SU-DHL-6 (cell line): ENCODE measurements around the gene ZFHX2.

Experiments used
- H2AFZ ChIP-seq: fragments of 200-600 bp; sonication (generic); 2 replicates; pipeline ENCODE4 v1.6.1; 2014; ENCODE audit warnings: low read depth, mild to moderate bottlenecking, moderate library complexity, mixed read lengths, antibody characterized with exemption, low read length; ENCODE audit not compliant: severe bottlenecking
- H3F3A ChIP-seq: fragments of 200-600 bp; shearing (Covaris generic); 2 replicates; pipeline ENCODE4 v1.6.0; 2016; ENCODE audit warnings: antibody characterized with exemption, mild to moderate bottlenecking; ENCODE audit not compliant: insufficient read depth
- H3K27ac ChIP-seq: fragments of 200-600 bp; sonication (generic); 2 replicates; pipeline ENCODE4 v1.5.1; 2016; ENCODE audit warnings: low read depth, mild to moderate bottlenecking, low read length, moderate library complexity, mixed read lengths
- H3K27me3 ChIP-seq: fragments of 200-600 bp; sonication (generic), shearing (Covaris generic); 2 replicates; pipeline ENCODE4 v1.6.0; 2014; ENCODE audit warnings: mild to moderate bottlenecking, low read length
- H3K36me3 ChIP-seq: fragments of 200-600 bp; sonication (generic); 2 replicates; pipeline ENCODE4 v1.6.1; 2014; ENCODE audit warnings: mild to moderate bottlenecking, low read length, mixed read lengths
- H3K4me2 ChIP-seq: fragments of 300-600, 200-600 bp; shearing (Covaris generic), sonication (generic); 2 replicates; pipeline ENCODE4 v1.6.0; 2014; ENCODE audit warnings: low read length, low read depth, mild to moderate bottlenecking; ENCODE audit not compliant: poor library complexity, severe bottlenecking
- H3K4me3 ChIP-seq: fragments of 200-600 bp; sonication (generic); 2 replicates; pipeline ENCODE4 v1.5.1; 2014; ENCODE audit warnings: antibody characterized with exemption, low read length, mild to moderate bottlenecking, mixed read lengths; ENCODE audit not compliant: insufficient read depth, poor library complexity, severe bottlenecking
- H3K79me2 ChIP-seq: fragments of 200-600 bp; sonication (generic); 2 replicates; pipeline ENCODE4 v1.6.1; 2014; ENCODE audit warnings: mild to moderate bottlenecking, low read length, moderate library complexity; ENCODE audit not compliant: insufficient read depth
- H3K9ac ChIP-seq: fragments of 200-600 bp; sonication (generic); 2 replicates; pipeline ENCODE4 v1.7.0; 2014; ENCODE audit warnings: mild to moderate bottlenecking, low read length
- H3K9me2 ChIP-seq: fragments of 200-600 bp; sonication (generic); replicated peaks from 2 replicates; pipeline ENCODE4 v1.6.1; 2014; ENCODE audit warnings: low read length; ENCODE audit not compliant: insufficient read depth
- H3K9me3 ChIP-seq: fragments of 200-600 bp; sonication (generic); 2 replicates; pipeline ENCODE4 v1.6.1; 2014; ENCODE audit warnings: low read length, mixed read lengths; ENCODE audit not compliant: insufficient read depth
- H4K20me1 ChIP-seq: fragments of 200-600 bp; sonication (generic); 2 replicates; pipeline ENCODE4 v1.6.1; 2014; ENCODE audit warnings: low read depth, mild to moderate bottlenecking, antibody characterized with exemption, low read length, moderate library complexity, mixed read lengths
- EZH2phosphoT487 ChIP-seq: fragments of 200-600 bp; sonication (generic), shearing (Covaris generic); conservative IDR thresholded peaks from 2 replicates; pipeline ENCODE4 v1.6.1; 2018; ENCODE audit warnings: mild to moderate bottlenecking, antibody characterized with exemption, low read length, moderate library complexity, mixed read lengths
- TF ChIP-seq, protein P1 (sequence below): fragments of 200-600 bp; sonication (generic); IDR thresholded peaks from one replicate; pipeline ENCODE4 v1.5.1; 2017; ENCODE audit warnings: antibody characterized with exemption, mild to moderate bottlenecking, low read length, moderate library complexity; ENCODE audit not compliant: insufficient read depth, poor library complexity, severe bottlenecking

Gene ZFHX2

DNA sequence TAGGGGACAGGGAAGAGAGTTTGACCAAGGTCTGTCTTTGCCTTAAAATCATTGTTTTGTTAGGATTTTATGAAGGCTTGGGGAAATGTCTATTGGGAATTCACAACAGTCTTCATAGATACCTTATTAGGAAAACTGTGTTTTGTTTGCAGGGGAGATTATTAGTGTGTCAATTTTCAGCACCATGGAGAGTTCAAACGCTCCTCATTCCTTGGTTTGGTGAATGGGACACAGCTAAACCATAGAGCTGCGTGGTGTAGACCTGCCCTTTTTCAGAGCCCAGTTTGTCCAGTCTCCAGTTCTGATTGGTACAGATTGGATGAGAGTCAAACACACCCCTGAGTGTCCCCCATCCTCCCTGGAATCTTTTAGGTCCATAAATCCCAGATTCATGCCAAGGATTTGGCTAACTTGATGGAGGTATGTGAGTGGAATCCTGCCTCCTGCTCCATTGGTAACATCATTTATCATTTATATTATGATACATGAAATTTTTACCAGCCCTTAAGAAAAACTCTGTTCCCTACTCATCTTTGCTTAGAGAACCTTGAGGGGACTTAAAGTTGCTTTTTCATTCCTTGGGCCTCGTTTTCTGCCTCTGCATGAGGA lies 70.1 kb downstream of the ZFHX2 start:
- Histone ChIP-seq H3K27me3 (no peaks in the 10 kb centered on the region), H4K20me1 (no peaks in the 10 kb centered on the region), H3K9me2 (no peaks in the 10 kb centered on the region), H3K9ac (no peak overlapping the region), H3K27ac (no peak overlapping the region), H3K9me3 (no peaks in the 10 kb centered on the region), H3K79me2 (no peaks in the 10 kb centered on the region), H3F3A (no peaks in the 10 kb centered on the region), H3K4me3 (no peak overlapping the region), H2AFZ (no peak overlapping the region), H3K36me3 (peaks cover 18% of the 10 kb centered on the region; the same call in 1 of the 2 replicates), H3K4me2 (no peak overlapping the region)
- TF ChIP-seq EZH2phosphoT487, result no peak
- TF ChIP-seq, protein P1, sequence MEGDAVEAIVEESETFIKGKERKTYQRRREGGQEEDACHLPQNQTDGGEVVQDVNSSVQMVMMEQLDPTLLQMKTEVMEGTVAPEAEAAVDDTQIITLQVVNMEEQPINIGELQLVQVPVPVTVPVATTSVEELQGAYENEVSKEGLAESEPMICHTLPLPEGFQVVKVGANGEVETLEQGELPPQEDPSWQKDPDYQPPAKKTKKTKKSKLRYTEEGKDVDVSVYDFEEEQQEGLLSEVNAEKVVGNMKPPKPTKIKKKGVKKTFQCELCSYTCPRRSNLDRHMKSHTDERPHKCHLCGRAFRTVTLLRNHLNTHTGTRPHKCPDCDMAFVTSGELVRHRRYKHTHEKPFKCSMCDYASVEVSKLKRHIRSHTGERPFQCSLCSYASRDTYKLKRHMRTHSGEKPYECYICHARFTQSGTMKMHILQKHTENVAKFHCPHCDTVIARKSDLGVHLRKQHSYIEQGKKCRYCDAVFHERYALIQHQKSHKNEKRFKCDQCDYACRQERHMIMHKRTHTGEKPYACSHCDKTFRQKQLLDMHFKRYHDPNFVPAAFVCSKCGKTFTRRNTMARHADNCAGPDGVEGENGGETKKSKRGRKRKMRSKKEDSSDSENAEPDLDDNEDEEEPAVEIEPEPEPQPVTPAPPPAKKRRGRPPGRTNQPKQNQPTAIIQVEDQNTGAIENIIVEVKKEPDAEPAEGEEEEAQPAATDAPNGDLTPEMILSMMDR, result no peak

DNA sequence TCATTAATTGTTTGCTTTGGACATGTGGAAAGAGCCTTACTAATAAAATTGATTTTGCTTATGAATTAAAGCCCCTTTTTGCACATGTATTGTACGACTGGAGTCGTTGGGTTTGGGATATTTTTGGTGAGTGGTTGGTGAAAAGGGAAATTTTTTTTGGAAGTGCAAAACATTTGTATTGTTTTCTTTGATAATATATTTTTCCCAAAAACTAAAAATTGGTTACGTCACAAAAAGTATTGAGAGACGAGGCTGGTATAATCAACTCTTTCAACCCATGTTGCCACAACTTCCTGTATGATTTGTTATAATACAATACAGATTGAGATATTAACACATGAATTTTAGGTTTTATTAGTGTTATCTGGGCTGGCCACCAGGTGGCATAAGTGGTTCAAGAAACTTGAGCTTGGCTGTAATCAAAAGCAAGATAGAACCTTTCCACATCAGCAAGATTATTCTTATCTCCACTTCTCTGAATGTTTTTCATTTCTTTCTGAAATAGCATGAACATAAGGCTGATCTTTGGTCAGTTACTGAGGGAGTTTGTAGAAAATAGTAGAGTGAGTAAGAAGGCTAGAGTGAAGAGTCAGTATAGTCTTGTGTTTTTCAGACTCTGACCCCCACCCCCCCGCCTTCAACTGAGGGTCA lies 73.3 kb downstream of the ZFHX2 start:
- Histone ChIP-seq H3K27me3 (no peaks in the 10 kb centered on the region), H3K79me2 (no peaks in the 10 kb centered on the region), H3K4me2 (no peak overlapping the region), H3K9me2 (no peaks in the 10 kb centered on the region), H4K20me1 (no peaks in the 10 kb centered on the region), H3K4me3 (no peak overlapping the region), H3K9me3 (no peaks in the 10 kb centered on the region), H3K9ac (no peak overlapping the region), H3F3A (no peaks in the 10 kb centered on the region), H3K36me3 (peaks cover 33% of the 10 kb centered on the region; the same call in 1 of the 2 replicates), H3K27ac (no peak overlapping the region), H2AFZ (no peak overlapping the region)
- TF ChIP-seq, protein P1, result peak; percentile 63
- no peak for TF ChIP-seq EZH2phosphoT487

DNA sequence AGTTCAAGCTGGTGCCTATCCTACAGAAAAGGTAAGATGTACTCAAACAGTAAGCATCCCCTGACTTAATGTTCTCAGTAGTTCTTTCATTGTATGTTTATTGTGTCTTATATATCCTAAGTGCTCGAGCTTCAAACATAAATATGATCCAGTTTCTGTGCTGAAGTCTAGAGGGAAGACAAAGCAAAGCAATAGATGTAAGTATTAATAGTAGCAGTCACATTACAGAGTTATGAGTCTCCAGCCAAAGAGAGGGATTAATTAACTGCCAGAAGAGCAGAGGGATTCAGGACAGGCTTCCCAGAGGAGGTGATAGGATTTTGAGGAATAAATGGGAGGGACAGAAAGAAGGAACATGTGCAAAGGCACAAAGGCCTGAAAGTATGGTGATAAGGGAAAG lies 80.6 kb downstream of the ZFHX2 start:
- H3K36me3 ChIP-seq, result peaks cover 12% of the 10 kb centered on the region; the same call in 1 of the 2 replicates
- TF ChIP-seq EZH2phosphoT487, result no peak
- TF ChIP-seq, protein P1, result no peak
- H3K9me3 ChIP-seq, result no peaks in the 10 kb centered on the region
- H3K9ac ChIP-seq, result no peak overlapping the region
- H3K9me2 ChIP-seq, result no peaks in the 10 kb centered on the region
- no peak overlapping the region for H3K4me3 ChIP-seq
- H4K20me1 ChIP-seq, result no peaks in the 10 kb centered on the region
- no peak overlapping the region for H2AFZ ChIP-seq
- peaks cover 15% of the 10 kb centered on the region for H3K79me2 ChIP-seq
- no peaks in the 10 kb centered on the region for H3F3A ChIP-seq
- no peaks in the 10 kb centered on the region for H3K27me3 ChIP-seq
- no peak overlapping the region for H3K4me2 ChIP-seq
- no peak overlapping the region for H3K27ac ChIP-seq
